Panc1 (cell line): ENCODE measurements around the gene ICE2. TPM values are rescaled to one million over a fixed set of nuclear protein-coding genes. Genes with fewer than 3 reads are reported as not detected.

Experiments
- ATAC-seq: fragments of 200-7000 bp; cut with Tn5 transposase; 2 replicates; pipeline ENCODE4 v1.9.1; 2020; ENCODE audit warnings: mild to moderate bottlenecking, moderate library complexity
- BruUV-seq: library from RNA; stranded (reverse); fragments of 400-500 nt; replicated peaks from 2 replicates; lab custom pipeline; 2021; lab: Mats Ljungman, UMichigan
- CTCF ChIA-PET: fragments of 300-600 bp; sonication (Branson Sonifier 250); formaldehyde crosslinking; loops from one replicate; lab custom pipeline; 2022; ENCODE audit warnings: antibody characterized with exemption; lab: Charles Lee
- POLR2A ChIA-PET: fragments of 300-600 bp; sonication (Branson Sonifier 250); formaldehyde crosslinking; loops from one replicate; lab custom pipeline; 2022; ENCODE audit warnings: antibody characterized with exemption; lab: Charles Lee
- DNase-seq: peaks from one replicate; pipeline ENCODE4 v3.0.0-alpha.2; 2010; ENCODE audit warnings: low read depth, low spot score
- H3K27ac ChIP-seq: 2 replicates; pipeline ENCODE4 v1.5.1; 2011; ENCODE audit warnings: mild to moderate bottlenecking, low read length, inconsistent platforms
- H3K27me3 ChIP-seq: fragments of 200-500 bp; sonication (Bioruptor generic); 2 replicates; pipeline ENCODE4 v1.6.0; 2014; ENCODE audit warnings: low read length, inconsistent platforms; ENCODE audit not compliant: control insufficient read depth, insufficient read depth
- H3K36me3 ChIP-seq: fragments of 200-500 bp; sonication (Bioruptor generic); 2 replicates; pipeline ENCODE4 v1.5.1; 2014; ENCODE audit warnings: inconsistent platforms, mild to moderate bottlenecking, low read length, moderate library complexity; ENCODE audit not compliant: control insufficient read depth, insufficient read depth
- H3K4me1 ChIP-seq: 2 replicates; pipeline ENCODE4 v1.5.1; 2011; ENCODE audit warnings: inconsistent platforms, mild to moderate bottlenecking, low read length, moderate library complexity; ENCODE audit not compliant: control insufficient read depth, insufficient read depth
- H3K4me3 ChIP-seq, 2 experiments: 2 replicates each; pipeline ENCODE4 v1.5.1; 2011 to 2012; ENCODE audit warnings: low read depth in 2 of 2, low read length in 2 of 2, mild to moderate bottlenecking in 2 of 2, inconsistent platforms in 1 of 2, moderate library complexity in 1 of 2
- H3K9me3 ChIP-seq: fragments of 200-500 bp; sonication (Bioruptor generic); 2 replicates; pipeline ENCODE4 v1.5.1; 2014; ENCODE audit warnings: low read depth, mild to moderate bottlenecking, inconsistent platforms, low read length, moderate library complexity; ENCODE audit not compliant: control insufficient read depth, insufficient read depth
- POLR2AphosphoS5 ChIP-seq: IDR thresholded peaks from 2 replicates; pipeline ENCODE4 v1.6.1; 2012; ENCODE audit warnings: mild to moderate bottlenecking, low read depth, low read length, moderate library complexity
- SIN3A ChIP-seq: IDR thresholded peaks from 2 replicates; pipeline ENCODE4 v1.6.1; 2012; ENCODE audit warnings: low read depth, mild to moderate bottlenecking, low read length, moderate library complexity, borderline replicate concordance; ENCODE audit not compliant: insufficient read depth
- TCF7L2 ChIP-seq: IDR thresholded peaks from 2 replicates; pipeline ENCODE4 v1.6.1; 2011; ENCODE audit warnings: mild to moderate bottlenecking, low read depth, low read length, inconsistent platforms
- in situ Hi-C: cut with HindIII; loops from 2 replicates; pipeline ENCODE4 v1.10.0; 2016; ENCODE audit warnings: low sequenced_read_pairs, low pct_unique_long_range_greater_than_20kb
- intact Hi-C: fragments of 100-400 bp; cut with micrococcal nuclease; formaldehyde crosslinking; loops from one replicate; pipeline ENCODE4 v1.10.0; 2022; ENCODE audit not compliant: unreplicated experiment
- total RNA-seq: library from RNA; stranded (reverse); gene quantifications from one replicate; pipeline ENCODE4 v1.2.1, GENCODE V29; 2021; ENCODE audit not compliant: unreplicated experiment
- TF ChIP-seq, protein P1 (sequence below): fragments of 450-650 bp; IDR thresholded peaks from 2 replicates; pipeline ENCODE4 v1.5.1; 2017; ENCODE audit warnings: mild to moderate bottlenecking
- TF ChIP-seq, protein P2 (sequence below), 2 experiments: IDR thresholded peaks; 2 replicates each; pipeline ENCODE4 v1.6.1; 2011 to 2012; ENCODE audit warnings: low read depth in 2 of 2, control low read depth in 1 of 2, low read length in 1 of 2, mild to moderate bottlenecking in 1 of 2, moderate library complexity in 1 of 2; ENCODE audit not compliant: insufficient read depth in 1 of 2

Gene ICE2
- total RNA-seq, 1 experiment from 2014 or later, result 66.2 TPM

DNA sequence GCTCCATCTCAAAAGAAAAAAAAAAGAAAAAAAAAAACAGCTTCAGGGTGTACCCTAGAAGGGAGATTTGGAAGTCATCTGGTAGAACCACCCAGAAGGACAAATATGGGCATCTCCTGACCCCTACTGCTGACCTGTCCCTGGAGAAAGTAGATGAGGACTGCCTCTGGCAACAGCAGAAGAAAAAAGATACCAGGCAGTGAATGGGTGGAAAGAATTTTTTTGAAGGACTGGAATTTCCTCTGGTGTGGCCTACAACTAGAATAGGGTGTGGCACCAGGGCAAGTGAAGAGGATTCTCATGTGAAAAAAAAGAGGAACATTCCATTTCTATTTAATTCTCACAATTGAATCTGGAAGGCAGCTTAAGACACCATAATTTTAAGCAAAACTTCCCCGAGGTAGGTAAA is 84.2 kb downstream of the ICE2 start:
- no peaks in the 10 kb centered on the region for H3K27me3 ChIP-seq
- no peak for ATAC-seq
- DNase-seq, result no peak
- ChIA-PET CTCF (no interaction called here), POLR2A (interaction anchor here (0.5 to 0.8 kb wide), 4 partner anchors 33 to 71 kb away, joined by 3 to 4 read pairs (median 4); no protein-coding TSS in a partner anchor)
- no peaks in the 10 kb centered on the region for H3K9me3 ChIP-seq
- no TSS peak for BruUV-seq
- peak overlapping the region; percentile 100 for H3K27ac ChIP-seq
- TF ChIP-seq, protein P1, sequence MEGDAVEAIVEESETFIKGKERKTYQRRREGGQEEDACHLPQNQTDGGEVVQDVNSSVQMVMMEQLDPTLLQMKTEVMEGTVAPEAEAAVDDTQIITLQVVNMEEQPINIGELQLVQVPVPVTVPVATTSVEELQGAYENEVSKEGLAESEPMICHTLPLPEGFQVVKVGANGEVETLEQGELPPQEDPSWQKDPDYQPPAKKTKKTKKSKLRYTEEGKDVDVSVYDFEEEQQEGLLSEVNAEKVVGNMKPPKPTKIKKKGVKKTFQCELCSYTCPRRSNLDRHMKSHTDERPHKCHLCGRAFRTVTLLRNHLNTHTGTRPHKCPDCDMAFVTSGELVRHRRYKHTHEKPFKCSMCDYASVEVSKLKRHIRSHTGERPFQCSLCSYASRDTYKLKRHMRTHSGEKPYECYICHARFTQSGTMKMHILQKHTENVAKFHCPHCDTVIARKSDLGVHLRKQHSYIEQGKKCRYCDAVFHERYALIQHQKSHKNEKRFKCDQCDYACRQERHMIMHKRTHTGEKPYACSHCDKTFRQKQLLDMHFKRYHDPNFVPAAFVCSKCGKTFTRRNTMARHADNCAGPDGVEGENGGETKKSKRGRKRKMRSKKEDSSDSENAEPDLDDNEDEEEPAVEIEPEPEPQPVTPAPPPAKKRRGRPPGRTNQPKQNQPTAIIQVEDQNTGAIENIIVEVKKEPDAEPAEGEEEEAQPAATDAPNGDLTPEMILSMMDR, result no peak
- TF ChIP-seq POLR2AphosphoS5, result 0 out of 2 replicates have a peak, but pooled peaks have one; percentile 28
- TF ChIP-seq TCF7L2, result no peak
- intact Hi-C loops, result no loop called here
- peaks cover 67% of the 10 kb centered on the region for H3K4me1 ChIP-seq
- in situ Hi-C loops, result no loop called here
- H3K36me3 ChIP-seq, result peaks cover 37% of the 10 kb centered on the region
- H3K4me3 ChIP-seq, result peak overlapping the region; percentile 88 to 93

DNA sequence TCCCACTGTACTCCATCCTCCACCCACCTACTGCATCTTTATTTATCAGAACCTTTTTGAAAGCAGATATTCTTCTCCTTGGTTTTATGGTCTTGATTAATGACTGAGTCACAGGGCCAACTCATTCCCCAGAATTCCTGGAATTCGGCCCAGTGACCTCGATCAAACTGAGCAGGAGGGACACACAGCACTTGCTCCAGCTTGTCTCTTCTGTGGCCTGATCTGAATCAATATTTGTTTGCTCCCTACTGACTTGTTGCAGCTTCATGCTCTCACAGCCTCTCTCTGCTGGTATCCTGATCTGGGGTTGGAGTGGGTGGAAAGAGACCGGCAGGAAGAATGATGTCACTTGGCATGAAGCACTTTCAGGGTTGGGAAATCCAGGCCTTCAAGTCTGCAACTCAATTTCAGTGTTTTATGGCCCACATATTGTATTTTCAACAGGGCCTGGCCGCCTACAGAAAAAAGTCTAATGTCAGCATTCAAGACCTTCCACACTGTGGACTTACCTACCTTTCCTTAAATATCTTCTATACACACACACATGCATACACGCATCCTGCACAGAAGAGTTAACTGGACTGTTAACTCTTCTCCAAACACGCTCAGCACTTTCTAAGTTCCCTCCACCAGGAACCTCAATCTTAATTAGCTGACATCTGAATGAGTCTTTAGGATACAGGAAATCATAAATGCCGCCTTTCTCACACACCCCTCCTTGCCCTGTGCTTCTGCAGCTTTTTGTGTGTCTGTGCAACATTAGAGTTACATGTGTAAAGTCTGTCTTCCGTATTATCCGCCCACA is 85.8 kb downstream of the ICE2 start:
- peak; percentile 72 for ATAC-seq
- H3K36me3 ChIP-seq, result peaks cover 37% of the 10 kb centered on the region
- in situ Hi-C loops, result no loop called here

More for the DNA sequence above, 85.8 kb downstream of the ICE2 start:
- Histone ChIP-seq H3K9me3 (no peaks in the 10 kb centered on the region), H3K27me3 (no peaks in the 10 kb centered on the region), H3K4me1 (peaks cover 73% of the 10 kb centered on the region), H3K27ac (peak overlapping the region; percentile 100), H3K4me3 (peak overlapping the region; percentile 88 to 93)
- TSS peak; percentile 79 for BruUV-seq
- peak; percentile 84 for TF ChIP-seq SIN3A
- TF ChIP-seq, protein P2, sequence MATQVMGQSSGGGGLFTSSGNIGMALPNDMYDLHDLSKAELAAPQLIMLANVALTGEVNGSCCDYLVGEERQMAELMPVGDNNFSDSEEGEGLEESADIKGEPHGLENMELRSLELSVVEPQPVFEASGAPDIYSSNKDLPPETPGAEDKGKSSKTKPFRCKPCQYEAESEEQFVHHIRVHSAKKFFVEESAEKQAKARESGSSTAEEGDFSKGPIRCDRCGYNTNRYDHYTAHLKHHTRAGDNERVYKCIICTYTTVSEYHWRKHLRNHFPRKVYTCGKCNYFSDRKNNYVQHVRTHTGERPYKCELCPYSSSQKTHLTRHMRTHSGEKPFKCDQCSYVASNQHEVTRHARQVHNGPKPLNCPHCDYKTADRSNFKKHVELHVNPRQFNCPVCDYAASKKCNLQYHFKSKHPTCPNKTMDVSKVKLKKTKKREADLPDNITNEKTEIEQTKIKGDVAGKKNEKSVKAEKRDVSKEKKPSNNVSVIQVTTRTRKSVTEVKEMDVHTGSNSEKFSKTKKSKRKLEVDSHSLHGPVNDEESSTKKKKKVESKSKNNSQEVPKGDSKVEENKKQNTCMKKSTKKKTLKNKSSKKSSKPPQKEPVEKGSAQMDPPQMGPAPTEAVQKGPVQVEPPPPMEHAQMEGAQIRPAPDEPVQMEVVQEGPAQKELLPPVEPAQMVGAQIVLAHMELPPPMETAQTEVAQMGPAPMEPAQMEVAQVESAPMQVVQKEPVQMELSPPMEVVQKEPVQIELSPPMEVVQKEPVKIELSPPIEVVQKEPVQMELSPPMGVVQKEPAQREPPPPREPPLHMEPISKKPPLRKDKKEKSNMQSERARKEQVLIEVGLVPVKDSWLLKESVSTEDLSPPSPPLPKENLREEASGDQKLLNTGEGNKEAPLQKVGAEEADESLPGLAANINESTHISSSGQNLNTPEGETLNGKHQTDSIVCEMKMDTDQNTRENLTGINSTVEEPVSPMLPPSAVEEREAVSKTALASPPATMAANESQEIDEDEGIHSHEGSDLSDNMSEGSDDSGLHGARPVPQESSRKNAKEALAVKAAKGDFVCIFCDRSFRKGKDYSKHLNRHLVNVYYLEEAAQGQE (IDR thresholded peaks at IDR 0.05; ENCODE audit: insufficient read depth in 1 of 2, low read depth in 2 of 2, low read length in 1 of 2), result no peak
- TF ChIP-seq POLR2AphosphoS5, result peak; percentile 99
- peak; percentile 90 for TF ChIP-seq TCF7L2
- DNase-seq, result peak; percentile 99
- intact Hi-C loops, result no loop called here
- ChIA-PET CTCF (no interaction called here), POLR2A (interaction anchor here (0.6 to 2.1 kb wide), 13 partner anchors 10 to 1537 kb away, joined by 3 to 10 read pairs (median 4); no protein-coding TSS in a partner anchor)
